Loucy (cell line): ENCODE results near the gene SERGEF.

ENCODE experiments used
- EZH2phosphoT487 ChIP-seq: fragments of 200-600 bp; IDR thresholded peaks from 2 replicates; pipeline ENCODE4 v1.6.1; 2018; ENCODE audit warnings: antibody characterized with exemption, mild to moderate bottlenecking, moderate library complexity, borderline replicate concordance
- TF ChIP-seq, protein P1 (sequence below): fragments of 200-600 bp; sonication (generic); conservative IDR thresholded peaks from 2 replicates; pipeline ENCODE4 v1.5.1; 2014; ENCODE audit warnings: mild to moderate bottlenecking, antibody characterized with exemption, low read length

DNA sequence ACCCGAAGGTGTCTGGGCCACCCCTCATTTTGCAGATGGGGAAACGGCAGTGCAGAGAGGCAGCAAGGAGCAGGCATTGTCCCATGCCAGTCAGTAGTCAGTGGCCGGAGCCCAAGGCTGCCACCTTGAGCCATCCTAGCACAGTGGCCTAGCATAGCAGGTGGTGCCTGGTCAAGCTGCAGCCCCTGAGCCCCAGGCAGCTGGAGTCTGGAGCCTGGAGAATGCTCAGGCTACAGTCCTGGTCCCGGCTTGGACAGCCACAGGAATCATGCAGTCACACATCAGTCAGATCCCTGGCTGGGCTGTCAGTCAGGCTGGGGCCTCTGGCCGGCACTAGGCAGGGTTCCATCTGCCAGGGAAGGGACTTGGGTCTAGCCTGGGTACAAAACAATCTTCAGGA is 259.7 kb downstream of the SERGEF start:
- TF ChIP-seq EZH2phosphoT487 = no peak
- TF ChIP-seq, protein P1, sequence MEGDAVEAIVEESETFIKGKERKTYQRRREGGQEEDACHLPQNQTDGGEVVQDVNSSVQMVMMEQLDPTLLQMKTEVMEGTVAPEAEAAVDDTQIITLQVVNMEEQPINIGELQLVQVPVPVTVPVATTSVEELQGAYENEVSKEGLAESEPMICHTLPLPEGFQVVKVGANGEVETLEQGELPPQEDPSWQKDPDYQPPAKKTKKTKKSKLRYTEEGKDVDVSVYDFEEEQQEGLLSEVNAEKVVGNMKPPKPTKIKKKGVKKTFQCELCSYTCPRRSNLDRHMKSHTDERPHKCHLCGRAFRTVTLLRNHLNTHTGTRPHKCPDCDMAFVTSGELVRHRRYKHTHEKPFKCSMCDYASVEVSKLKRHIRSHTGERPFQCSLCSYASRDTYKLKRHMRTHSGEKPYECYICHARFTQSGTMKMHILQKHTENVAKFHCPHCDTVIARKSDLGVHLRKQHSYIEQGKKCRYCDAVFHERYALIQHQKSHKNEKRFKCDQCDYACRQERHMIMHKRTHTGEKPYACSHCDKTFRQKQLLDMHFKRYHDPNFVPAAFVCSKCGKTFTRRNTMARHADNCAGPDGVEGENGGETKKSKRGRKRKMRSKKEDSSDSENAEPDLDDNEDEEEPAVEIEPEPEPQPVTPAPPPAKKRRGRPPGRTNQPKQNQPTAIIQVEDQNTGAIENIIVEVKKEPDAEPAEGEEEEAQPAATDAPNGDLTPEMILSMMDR = no peak
